SJSA1 (cell line): ENCODE data around the gene HOXD13. TPM values are rescaled to one million over a fixed set of nuclear protein-coding genes. Genes with fewer than 3 reads are reported as not detected.

Source experiments
- DNase-seq, 2 experiments: peaks; one replicate each; pipeline ENCODE4 v3.0.0-alpha.2; 2015 to 2020; ENCODE audit warnings: low spot score in 2 of 2, low read depth in 1 of 2
- H3K27ac ChIP-seq: fragments of 250-450 bp; sonication (Bioruptor Pico); 2 replicates; pipeline ENCODE4 v1.5.1; 2020; ENCODE audit warnings: mild to moderate bottlenecking, moderate library complexity
- H3K27me3 ChIP-seq: fragments of 250-450 bp; sonication (Bioruptor Pico); replicated peaks from 2 replicates; pipeline ENCODE4 v1.5.1; 2020; ENCODE audit warnings: mild to moderate bottlenecking, moderate library complexity
- H3K36me3 ChIP-seq: fragments of 250-450 bp; sonication (Bioruptor Pico); 2 replicates; pipeline ENCODE4 v1.5.1; 2020; ENCODE audit warnings: mild to moderate bottlenecking
- H3K4me1 ChIP-seq: fragments of 250-450 bp; sonication (Bioruptor Pico); replicated peaks from 2 replicates; pipeline ENCODE4 v1.6.1; 2021; ENCODE audit warnings: mild to moderate bottlenecking
- H3K4me3 ChIP-seq: fragments of 250-450 bp; sonication (Bioruptor Pico); 2 replicates; pipeline ENCODE4 v1.5.1; 2020; ENCODE audit warnings: mild to moderate bottlenecking
- H3K9me3 ChIP-seq: fragments of 250-450 bp; sonication (Bioruptor Pico); replicated peaks from 2 replicates; pipeline ENCODE4 v1.5.1; 2020; ENCODE audit warnings: mild to moderate bottlenecking
- total RNA-seq: library from RNA; depleted of rRNA; stranded (reverse); fragments of >200 nt; shearing (Covaris generic); gene quantifications from 2 replicates; pipeline ENCODE4 v1.2.3, GENCODE V29; 2014

The HOXD13 gene
- total RNA-seq, 1 experiment from 2014 or later: 0.50 TPM

DNA sequence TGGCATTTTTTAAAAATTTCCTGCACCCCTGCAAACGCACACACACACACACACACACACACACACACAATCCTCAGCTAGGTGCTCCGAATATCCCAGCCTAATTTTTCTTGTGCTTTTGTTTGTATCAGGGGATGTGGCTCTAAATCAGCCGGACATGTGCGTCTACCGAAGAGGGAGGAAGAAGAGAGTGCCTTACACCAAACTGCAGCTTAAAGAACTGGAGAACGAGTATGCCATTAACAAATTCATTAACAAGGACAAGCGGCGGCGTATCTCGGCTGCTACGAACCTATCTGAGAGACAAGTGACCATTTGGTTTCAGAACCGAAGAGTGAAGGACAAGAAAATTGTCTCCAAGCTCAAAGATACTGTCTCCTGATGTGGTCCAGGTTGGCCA is 1.8 kb downstream of the HOXD13 start:
- peaks cover 34% of the 10 kb centered on the region for H3K4me1 ChIP-seq
- peaks cover 78% of the 10 kb centered on the region for H3K27me3 ChIP-seq
- H3K36me3 ChIP-seq: no peaks in the 10 kb centered on the region
- H3K4me3 ChIP-seq: no peak overlapping the region
- H3K27ac ChIP-seq: no peak overlapping the region
- DNase-seq: no peak
- no peaks in the 10 kb centered on the region; the same call in 1 of the 2 replicates for H3K9me3 ChIP-seq

DNA sequence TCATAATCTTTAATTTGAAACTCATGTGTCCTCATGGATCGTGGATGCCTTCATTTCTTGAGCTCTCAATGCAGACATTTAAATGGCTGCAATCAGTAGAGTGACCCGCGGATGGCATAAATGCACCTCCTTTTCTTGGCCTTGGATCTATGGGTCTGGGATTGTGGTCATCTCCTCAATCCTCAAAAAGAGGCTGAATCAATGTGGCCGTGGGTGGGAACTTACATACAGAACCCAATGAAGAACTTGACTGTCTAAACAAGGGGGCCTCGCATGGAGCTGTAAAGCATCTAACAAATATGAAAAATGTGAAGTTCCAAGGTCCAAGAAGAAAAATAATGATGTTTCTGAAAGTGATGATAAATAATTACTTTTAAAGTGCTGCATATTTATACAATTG is 2.9 kb downstream of the HOXD13 start:
- Histone ChIP-seq H3K4me3 (no peak overlapping the region), H3K36me3 (no peaks in the 10 kb centered on the region), H3K4me1 (peaks cover 34% of the 10 kb centered on the region), H3K27ac (no peak overlapping the region), H3K9me3 (no peaks in the 10 kb centered on the region; the same call in 1 of the 2 replicates), H3K27me3 (peaks cover 67% of the 10 kb centered on the region)
- DNase-seq: no peak

DNA sequence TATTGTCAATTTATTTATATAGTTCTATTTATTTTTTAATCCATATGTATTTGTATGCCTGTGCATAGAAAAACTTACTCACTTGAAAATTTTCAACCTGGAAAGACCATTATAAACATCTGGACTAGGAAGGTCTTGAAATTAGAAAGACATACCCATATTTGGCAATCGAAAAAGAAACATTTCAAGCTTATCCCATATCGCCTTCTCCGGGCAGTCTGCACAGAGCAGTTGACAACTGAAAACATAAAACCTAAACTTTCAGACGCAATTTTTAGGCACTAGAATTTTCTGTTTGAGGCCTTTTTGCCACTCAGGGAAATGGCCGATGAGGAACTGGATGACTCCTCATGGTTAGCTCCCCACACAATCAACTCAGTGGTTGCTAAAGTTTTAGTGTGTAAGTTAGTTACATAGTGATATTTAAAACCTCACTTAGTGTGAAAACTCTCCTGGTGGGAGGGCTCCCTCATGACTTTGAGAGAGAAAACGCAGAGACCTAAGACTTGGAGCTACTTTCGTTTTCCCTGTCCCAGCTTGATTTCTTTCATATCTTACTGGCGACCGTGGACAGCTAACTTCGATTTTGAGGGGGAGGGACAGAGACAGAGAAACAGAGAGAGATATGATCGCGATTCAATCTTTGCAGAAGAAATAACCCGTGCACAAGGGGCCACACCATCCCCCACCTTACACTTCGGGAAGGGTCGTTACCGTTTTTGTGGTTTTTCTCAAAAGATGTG is 3.9 kb downstream of the HOXD13 start:
- peak overlapping the region; percentile 46 for H3K4me3 ChIP-seq
- peaks cover 59% of the 10 kb centered on the region for H3K27me3 ChIP-seq
- peaks cover 34% of the 10 kb centered on the region for H3K4me1 ChIP-seq
- H3K27ac ChIP-seq: peak overlapping the region; percentile 36
- DNase-seq: peak in 1 of 2 experiments; percentile 49
- H3K36me3 ChIP-seq: no peaks in the 10 kb centered on the region
- no peaks in the 10 kb centered on the region; the same call in 1 of the 2 replicates for H3K9me3 ChIP-seq

GRCh38 chr2:176096986-176097819 is 4.7 kb downstream of the HOXD13 start:
- peak overlapping the region; percentile 36 for H3K27ac ChIP-seq
- peak overlapping the region; percentile 46 for H3K4me3 ChIP-seq
- no peaks in the 10 kb centered on the region for H3K36me3 ChIP-seq
- H3K9me3 ChIP-seq: no peaks in the 10 kb centered on the region; the same call in 1 of the 2 replicates
- peaks cover 53% of the 10 kb centered on the region for H3K27me3 ChIP-seq
- peaks cover 34% of the 10 kb centered on the region for H3K4me1 ChIP-seq
- peak; percentile 78 for DNase-seq

- Histone ChIP-seq H3K9me3 (no peaks in the 10 kb centered on the region; the same call in 1 of the 2 replicates), H3K36me3 (no peaks in the 10 kb centered on the region), H3K27me3 (peaks cover 47% of the 10 kb centered on the region), H3K4me3 (peak overlapping the region; percentile 46), H3K4me1 (peaks cover 30% of the 10 kb centered on the region), H3K27ac (no peak overlapping the region)
- peak in 1 of 2 experiments; percentile 62 for DNase-seq
Observed at GRCh38 chr2:176097820-176098365, 5.4 kb downstream of the HOXD13 start.

- peak; percentile 46 to 64 for DNase-seq
- peaks cover 41% of the 10 kb centered on the region for H3K27me3 ChIP-seq
- peaks cover 23% of the 10 kb centered on the region for H3K4me1 ChIP-seq
- H3K4me3 ChIP-seq: peak overlapping the region; percentile 46
- H3K27ac ChIP-seq: no peak overlapping the region
- H3K9me3 ChIP-seq: no peaks in the 10 kb centered on the region; the same call in 1 of the 2 replicates
- no peaks in the 10 kb centered on the region for H3K36me3 ChIP-seq
Observed at GRCh38 chr2:176098366-176099158, 6.0 kb downstream of the HOXD13 start.

DNA sequence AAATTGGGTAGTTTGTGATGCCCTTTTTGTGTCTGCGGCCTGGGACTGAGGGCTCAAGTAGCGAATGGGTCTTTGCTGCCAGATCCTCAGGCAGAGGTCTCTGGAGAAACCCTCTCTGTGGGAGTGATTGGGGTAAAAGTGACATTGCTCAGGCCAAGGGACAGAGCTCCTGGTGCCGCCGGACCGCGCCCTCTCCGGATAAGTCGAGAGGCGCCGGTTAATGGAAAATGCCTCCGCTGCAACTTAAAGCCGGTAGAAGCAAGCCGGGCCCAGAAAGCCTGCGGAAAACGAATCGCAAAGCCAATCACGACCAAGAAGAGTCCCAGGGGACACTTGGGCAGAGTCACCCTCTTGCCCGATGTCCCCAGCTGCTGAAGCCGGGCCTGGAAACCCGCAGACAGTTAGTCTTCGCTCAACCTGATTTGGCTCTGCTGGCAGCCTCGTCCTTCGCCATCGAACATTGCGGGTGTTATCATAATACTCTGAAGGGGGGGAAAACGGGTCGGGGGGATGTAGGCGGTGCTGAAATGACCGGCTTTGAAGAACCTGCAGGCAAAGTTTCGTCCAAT is 6.7 kb downstream of the HOXD13 start:
- Histone ChIP-seq H3K27me3 (peaks cover 36% of the 10 kb centered on the region), H3K27ac (no peak overlapping the region), H3K9me3 (no peaks in the 10 kb centered on the region; the same call in 1 of the 2 replicates), H3K4me3 (no peak overlapping the region), H3K4me1 (peaks cover 22% of the 10 kb centered on the region), H3K36me3 (no peaks in the 10 kb centered on the region)
- DNase-seq: no peak

DNA sequence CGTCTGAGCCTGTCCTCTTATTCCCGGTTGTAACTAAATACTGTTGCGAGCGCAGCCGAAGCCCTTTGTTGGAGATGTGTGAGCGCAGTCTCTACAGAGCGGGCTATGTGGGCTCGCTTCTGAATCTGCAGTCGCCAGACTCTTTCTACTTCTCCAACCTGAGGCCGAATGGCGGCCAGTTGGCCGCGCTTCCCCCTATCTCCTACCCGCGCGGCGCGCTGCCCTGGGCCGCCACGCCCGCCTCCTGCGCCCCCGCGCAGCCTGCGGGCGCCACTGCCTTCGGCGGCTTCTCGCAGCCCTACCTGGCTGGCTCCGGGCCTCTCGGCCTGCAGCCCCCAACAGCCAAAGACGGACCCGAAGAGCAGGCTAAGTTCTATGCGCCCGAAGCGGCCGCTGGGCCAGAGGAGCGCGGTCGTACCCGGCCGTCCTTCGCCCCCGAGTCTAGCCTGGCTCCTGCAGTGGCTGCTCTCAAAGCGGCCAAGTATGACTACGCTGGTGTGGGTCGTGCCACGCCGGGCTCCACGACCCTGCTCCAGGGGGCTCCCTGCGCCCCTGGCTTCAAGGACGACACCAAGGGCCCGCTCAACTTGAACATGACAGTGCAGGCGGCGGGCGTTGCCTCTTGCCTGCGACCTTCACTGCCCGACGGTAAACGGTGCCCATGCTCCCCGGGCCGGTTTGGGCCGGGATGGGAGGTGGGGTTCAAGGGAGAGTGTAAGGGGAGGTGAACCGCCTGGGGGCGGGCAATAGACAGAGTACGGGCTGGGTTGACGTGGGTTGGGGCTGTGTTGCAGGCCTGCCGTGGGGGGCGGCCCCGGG is 7.4 kb downstream of the HOXD13 start, which contains the start of gene HOXD12:
TSS of gene HOXD12 (plus strand) at position 68 of the 819 bp plus-strand sequence. CDS start at position 75, 7 bp downstream.
- H3K36me3 ChIP-seq: no peaks in the 10 kb centered on the region
- peaks cover 33% of the 10 kb centered on the region for H3K27me3 ChIP-seq
- no peak for DNase-seq
- no peak within 1 kb of the TSS for H3K27ac ChIP-seq
- peaks cover 22% of the 10 kb centered on the region for H3K4me1 ChIP-seq
- no peaks in the 10 kb centered on the region; the same call in 1 of the 2 replicates for H3K9me3 ChIP-seq
- no peak within 1 kb of the TSS; the same call in 1 of the 2 replicates for H3K4me3 ChIP-seq

- Histone ChIP-seq H3K27ac (no peak overlapping the region), H3K4me3 (no peak overlapping the region), H3K4me1 (peaks cover 22% of the 10 kb centered on the region), H3K36me3 (no peaks in the 10 kb centered on the region), H3K9me3 (no peaks in the 10 kb centered on the region; the same call in 1 of the 2 replicates), H3K27me3 (peaks cover 33% of the 10 kb centered on the region)
- no peak for DNase-seq
Observed at GRCh38 chr2:176100547-176101140, 8.1 kb downstream of the HOXD13 start.

GRCh38 chr2:176101216-176101830 is 8.8 kb downstream of the HOXD13 start:
- Histone ChIP-seq H3K36me3 (no peaks in the 10 kb centered on the region), H3K27me3 (peaks cover 33% of the 10 kb centered on the region)
- DNase-seq: no peak

DNA sequence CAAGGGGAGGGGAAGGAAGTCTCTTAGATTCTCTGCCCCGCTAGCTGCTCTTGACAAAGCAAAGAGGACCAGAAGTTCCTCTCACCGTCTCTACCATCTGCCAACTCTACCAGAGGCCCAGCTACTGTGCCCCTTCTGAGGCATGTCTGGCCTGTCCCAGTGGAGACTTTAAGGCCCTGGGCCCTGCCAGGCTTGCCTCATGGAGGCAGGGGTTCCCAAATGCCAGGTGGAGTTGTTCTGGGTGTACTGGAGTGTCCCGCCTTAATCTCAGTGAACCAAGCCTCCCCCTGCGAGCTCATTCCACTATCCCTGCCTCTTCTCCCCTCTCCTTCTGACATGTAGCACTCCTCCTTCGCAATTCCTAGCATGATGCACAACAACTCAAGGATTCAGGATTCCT is 9.3 kb downstream of the HOXD13 start:
- Histone ChIP-seq H3K36me3 (no peaks in the 10 kb centered on the region), H3K27me3 (peaks cover 33% of the 10 kb centered on the region), H3K9me3 (no peaks in the 10 kb centered on the region; the same call in 1 of the 2 replicates), H3K4me3 (no peak overlapping the region), H3K27ac (no peak overlapping the region), H3K4me1 (peaks cover 20% of the 10 kb centered on the region)
- no peak for DNase-seq

More at GRCh38 chr2:176101216-176101830, 8.8 kb downstream of the HOXD13 start:
- Histone ChIP-seq H3K27ac (no peak overlapping the region), H3K4me3 (no peak overlapping the region), H3K9me3 (no peaks in the 10 kb centered on the region; the same call in 1 of the 2 replicates), H3K4me1 (peaks cover 22% of the 10 kb centered on the region)
